G401 (cell line): ENCODE data around the gene ASCC3. TPM values are rescaled to one million over a fixed set of nuclear protein-coding genes. Genes with fewer than 3 reads are reported as not detected.

ENCODE experiments used
- DNase-seq: peaks from one replicate; pipeline ENCODE4 v3.0.0-alpha.2; 2015; ENCODE audit warnings: low spot score
- in situ Hi-C: cut with HindIII; loops from 2 replicates; pipeline ENCODE4 v1.10.0; 2016; ENCODE audit warnings: low sequenced_read_pairs, mixed read lengths
- total RNA-seq: library from RNA; depleted of rRNA; stranded (reverse); fragments of >200 nt; shearing (Covaris generic); gene quantifications from 2 replicates; pipeline ENCODE4 v1.2.3, GENCODE V29; 2014

ASCC3 gene
- total RNA-seq, 1 experiment from 2014 or later, result 43.8 TPM

DNA sequence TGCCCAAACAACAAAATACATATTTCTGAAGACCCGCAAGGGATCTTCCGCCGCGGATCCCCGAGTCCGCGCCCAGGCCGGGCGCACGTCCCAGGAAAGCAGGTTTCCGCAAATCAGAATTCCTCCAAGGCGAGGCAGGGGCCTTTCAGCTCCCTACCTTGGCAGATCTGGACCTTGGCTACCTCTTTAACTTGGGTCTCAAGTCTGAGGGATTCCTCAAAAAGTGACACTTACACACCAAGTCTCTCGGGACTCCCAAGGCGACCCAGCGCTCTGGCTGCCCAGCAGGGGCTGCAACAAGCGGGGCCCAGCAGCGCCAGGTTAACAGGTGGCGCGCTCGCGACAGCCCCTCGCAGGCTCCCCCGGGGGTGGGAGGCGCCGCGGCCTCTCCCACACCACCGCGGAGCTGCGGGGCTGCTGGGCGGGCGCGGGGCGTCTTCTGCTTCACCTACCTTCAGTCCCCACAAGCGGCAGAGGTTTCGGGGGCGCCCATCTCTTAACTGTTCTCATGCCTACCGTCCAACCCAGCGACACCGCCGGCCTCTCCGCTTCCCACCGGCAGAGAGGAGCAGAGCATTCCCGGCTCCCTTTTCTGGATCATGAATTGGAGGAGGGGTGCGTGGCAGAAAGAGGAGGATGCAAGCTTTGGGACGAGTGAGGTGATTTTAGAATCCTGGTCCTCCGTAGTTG lies 416.8 kb downstream of the ASCC3 start:
- DNase-seq, result no peak
- in situ Hi-C loops, result no loop called here

DNA sequence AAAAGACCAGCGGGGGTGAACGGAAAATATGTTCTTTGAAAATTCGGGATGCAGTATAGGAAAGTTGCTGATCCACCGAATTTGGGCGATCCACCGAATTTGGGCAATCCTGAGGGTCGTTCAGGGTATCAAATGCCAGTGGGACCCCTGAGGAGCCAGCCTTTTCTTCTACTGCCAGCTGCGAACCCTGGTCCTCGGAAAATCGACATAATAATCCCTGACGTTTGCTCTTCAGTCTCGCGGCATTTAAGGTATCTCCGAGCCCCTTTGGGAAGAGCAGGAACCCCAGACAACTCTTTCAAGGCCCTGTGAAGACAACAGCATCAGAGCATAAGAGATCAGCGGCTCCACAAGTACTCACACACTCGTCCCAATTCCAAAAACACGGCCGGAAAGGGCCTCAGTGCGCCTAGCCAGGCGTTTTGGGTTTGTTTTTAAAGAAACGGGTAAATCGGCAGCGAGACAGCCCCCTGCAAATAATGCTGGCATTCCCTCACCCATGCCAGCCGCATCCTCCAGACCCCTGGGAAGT lies 417.4 kb downstream of the ASCC3 start:
- in situ Hi-C loops, result no loop called here
- DNase-seq, result no peak

DNA sequence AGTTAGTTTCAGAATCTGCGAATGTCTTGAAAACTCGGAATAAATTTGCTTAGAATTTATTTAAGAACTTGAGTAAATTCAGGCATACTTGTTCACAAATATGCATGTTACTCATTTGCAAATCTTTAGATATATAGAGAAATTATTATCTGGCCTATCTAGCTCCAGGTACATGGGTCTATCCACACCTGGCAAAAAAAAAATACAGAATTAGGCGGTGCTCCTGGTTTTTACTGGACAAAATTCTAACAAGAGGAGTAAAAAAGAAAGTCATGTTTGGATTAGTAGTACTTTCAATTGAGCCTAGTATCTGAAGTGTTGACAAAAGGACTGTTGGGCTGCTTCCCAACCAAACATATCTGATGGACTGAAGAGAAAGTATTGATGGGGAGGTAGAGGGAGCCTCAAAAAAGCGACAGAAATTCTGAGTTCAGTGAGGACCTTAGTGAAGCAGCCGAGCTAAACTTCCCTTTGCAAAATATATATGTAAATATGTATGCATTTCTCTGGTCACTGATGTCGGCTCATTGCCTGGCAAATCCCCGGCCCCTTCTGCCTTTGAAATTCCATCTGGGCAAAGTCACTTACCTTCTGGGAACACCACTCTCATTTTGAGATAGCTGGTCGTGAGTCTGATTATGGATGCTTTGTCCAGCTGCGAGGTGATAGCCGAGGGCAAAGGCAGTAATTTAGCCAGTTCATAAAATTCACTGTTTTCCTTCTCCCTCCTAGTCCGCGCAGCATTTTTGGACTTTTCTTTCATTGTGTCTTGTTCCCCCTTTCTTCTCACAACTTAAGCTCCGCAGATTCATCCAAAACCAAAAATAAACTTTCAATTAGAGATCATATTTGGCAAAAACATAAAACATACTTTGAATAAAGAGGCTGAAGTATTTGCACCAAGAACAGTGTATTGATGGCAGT lies 418.2 kb downstream of the ASCC3 start:
- DNase-seq, result no peak

DNA sequence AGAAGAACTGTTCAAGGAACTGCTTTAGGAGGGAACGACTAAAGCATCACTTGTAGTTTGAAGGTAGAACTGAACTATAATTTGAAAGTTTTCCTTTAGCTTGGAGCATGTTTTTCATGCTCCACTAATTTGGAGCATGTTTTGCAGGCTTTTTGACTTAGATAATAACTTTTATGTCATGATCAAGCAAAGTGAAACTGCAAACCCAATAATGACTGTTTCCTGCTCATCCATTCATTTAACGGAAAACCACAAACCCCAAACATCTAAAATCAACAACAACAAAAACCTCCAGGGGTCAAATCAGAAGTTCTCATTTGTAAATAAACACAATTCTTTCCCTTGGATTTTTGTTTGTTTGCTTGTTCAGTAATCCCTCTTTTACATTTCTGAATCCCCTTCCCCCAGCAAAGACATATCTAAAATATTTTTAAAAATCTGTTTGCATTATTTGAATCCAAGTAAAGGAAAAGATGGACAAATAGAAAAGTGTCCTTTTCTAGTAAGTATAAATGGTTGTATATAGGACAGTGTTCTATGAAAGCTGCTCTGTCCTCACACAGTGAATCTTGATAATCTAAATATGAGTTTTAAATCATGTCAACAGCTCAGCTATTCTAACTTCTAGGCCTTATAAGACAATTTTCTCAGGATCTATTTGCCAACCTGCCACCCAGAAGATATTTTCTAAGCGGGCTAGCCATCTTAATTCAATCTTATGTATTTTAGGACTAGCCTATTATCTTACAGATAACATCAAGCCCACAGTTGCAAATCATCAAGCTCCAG lies 419.0 kb downstream of the ASCC3 start:
- DNase-seq, result no peak
- in situ Hi-C loops, result no loop called here

More for the DNA sequence above, 418.2 kb downstream of the ASCC3 start:
- in situ Hi-C loops, result no loop called here

DNA sequence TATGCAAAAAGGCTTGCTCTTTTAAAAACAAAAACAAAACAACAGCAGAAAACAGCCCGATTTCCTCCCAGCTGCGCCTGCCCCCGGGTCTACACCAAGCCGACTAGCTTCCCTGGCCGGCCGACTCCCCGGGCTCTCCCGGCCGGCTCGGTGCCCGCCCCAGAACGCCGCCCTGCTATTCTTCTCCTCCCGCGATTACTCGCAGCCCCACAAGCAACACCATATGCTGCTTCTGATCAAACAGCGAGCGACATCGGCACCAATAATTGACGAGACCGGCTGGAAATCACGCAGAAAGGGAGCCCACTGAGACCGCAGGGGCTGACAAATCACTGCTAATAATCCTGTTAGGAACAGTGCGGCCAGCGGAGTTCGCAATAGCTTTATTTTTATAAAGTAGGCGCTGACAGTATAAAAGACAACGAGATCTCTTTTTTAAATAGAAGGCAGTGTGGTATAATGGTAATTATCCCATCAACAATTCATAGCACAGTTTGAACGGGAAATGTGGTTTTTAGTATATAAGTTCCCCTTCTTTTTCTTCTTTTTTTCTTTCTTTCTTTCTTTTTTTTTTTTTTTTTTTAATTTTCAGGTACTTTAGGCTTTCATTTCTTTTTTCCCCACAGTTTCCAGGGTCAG lies 419.7 kb downstream of the ASCC3 start:
- in situ Hi-C loops, result no loop called here
- DNase-seq, result no peak

DNA sequence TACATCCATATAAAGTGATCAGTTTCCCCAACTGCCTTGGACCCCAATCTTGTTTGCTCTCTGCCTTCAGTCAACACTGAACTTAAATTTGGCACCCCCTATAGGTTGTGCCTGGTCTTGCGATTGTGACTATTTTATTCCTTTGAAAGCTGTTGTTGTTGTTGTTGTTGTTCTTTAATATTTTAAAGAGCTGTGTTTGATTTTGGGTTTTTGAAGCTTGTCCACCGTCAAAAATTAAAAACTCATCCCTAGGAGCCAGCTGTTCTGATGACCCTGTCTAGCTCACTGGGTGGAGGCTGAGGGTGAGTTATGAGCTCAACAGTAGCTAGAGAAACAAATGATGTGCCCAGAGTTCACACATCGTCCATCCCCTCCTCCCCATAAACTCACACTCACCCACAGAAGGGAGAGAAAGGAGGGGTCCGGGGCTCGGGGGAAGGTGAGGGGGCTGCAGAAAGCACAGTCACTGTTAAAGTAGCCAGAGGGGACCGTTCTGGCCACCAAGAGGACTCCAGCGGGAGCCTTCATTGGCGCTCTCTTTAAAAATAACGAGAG lies 420.4 kb downstream of the ASCC3 start:
- DNase-seq, result no peak
- in situ Hi-C loops, result no loop called here

DNA sequence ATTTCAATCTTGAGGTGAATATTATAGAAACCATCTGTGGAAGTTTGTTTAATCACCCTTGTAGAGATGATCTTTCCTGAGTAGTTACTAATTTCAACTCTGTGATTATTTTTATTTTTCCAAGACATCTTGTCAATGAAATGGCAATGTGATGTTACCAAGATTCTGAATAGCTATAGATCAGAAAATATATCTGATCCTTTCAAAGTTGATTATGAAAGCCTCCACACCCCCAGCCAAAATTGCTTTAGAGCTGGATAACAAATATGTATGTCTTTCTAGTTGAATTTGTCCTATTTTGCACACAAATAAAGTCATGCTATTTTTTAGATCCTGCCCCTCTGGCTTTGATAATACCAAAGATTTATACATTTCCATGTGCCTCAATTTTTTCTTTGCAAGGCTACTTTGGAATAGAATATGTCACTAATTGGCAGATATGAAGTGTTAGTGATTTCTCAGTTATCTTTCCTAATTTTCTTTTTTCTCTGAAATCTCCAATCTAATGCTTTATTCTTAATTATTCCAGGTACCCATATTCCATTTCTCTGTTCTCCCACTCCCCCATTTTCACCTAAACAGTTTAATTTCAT lies 421.4 kb downstream of the ASCC3 start:
- in situ Hi-C loops, result no loop called here

DNA sequence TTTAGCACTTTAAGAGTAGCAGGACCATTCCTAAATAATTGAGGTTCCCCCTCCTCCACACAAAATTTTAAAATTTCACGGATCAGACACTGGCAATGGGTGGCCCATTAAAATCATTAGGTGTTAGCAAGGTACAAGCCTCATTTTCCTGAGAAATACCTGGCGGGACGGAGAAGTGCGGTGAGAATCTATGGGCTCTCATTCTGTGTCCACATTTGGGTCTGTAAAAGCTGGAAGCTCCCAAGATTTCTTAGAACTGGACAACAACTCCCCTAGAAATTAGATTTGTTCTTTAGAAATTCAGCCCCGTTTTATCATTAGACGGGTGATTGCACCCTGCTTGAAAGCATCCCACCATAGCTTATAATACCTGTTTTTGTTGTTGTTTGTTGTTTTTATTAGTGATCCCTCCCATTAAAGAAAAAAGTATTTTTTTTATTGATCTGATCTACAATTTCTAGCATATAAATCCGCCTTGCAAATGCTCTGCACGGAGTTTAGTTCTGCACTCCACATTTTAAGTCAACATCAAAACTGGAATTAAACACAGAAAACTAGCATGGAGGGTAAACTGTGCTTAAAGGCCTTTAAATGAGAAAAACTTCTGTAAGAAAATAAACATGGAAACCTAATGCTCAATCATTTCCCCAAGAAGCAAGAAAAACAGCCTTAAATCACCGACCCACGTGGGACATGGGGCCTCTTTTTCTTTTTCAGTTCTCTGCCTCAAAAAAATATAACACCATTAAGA lies 422.1 kb downstream of the ASCC3 start:
- no peak for DNase-seq
- in situ Hi-C loops, result no loop called here

More for the DNA sequence above, 421.4 kb downstream of the ASCC3 start:
- DNase-seq, result no peak
